ENCODE measurements around the gene GPC4. TPM values are rescaled to one million over a fixed set of nuclear protein-coding genes. Genes with fewer than 3 reads are reported as not detected.
A peak's percentile ranks its signal among the peaks of the same experiment; 100 is the strongest.

GPC4 gene
- total RNA-seq, 4 donors from 2014 or later: 8.5 to 17.4 (median 12.3) TPM

GRCh38 chrX:133362538-133362937 is 52.8 kb downstream of the GPC4 start:
- Histone ChIP-seq H3K4me1 (no peaks in the 10 kb centered on the region), H3K36me3 (no peaks in the 10 kb centered on the region), H3K27me3 (no peaks in the 10 kb centered on the region), H3K4me3 (replicated peaks in 1 of 3) (no peak overlapping the region), H3K27ac (no peak overlapping the region), H3K9me3 (no peaks in the 10 kb centered on the region)
- intact Hi-C loops (cut with DNase I): no loop called here
- no peak for TF ChIP-seq POLR2A (IDR thresholded peaks at IDR 0.05)
- TF ChIP-seq CTCF (IDR thresholded peaks at IDR 0.05): no peak
- 83 to 85% methylated on average over 1 to 2 of the region's 2 CpGs for WGBS, 2 donors
- DNase-seq: no peak

- Histone ChIP-seq H3K27ac (no peak overlapping the region), H3K36me3 (no peaks in the 10 kb centered on the region), H3K4me3 (replicated peaks in 1 of 3) (no peak overlapping the region), H3K27me3 (no peaks in the 10 kb centered on the region), H3K4me1 (no peaks in the 10 kb centered on the region), H3K9me3 (no peaks in the 10 kb centered on the region)
- TF ChIP-seq CTCF (IDR thresholded peaks at IDR 0.05): no peak
- TF ChIP-seq POLR2A (IDR thresholded peaks at IDR 0.05): no peak
- WGBS, 2 donors: 70 to 90% methylated on average over 2 of the region's 2 CpGs
- intact Hi-C loops (cut with DNase I): no loop called here
- no peak for DNase-seq
These were observed 55.8 kb downstream of the GPC4 start for GRCh38 chrX:133359466-133359865.

GRCh38 chrX:133353233-133353632 is 62.1 kb downstream of the GPC4 start:
- intact Hi-C loops (cut with DNase I): no loop called here
- H3K36me3 ChIP-seq: no peaks in the 10 kb centered on the region
- no peak overlapping the region for H3K27ac ChIP-seq
- TF ChIP-seq POLR2A (IDR thresholded peaks at IDR 0.05): no peak
- TF ChIP-seq CTCF (IDR thresholded peaks at IDR 0.05): no peak
- H3K4me3 ChIP-seq (replicated peaks in 1 of 3): no peak overlapping the region
- no peak for DNase-seq
- H3K27me3 ChIP-seq: no peaks in the 10 kb centered on the region
- H3K4me1 ChIP-seq: peaks cover 0 to 9% of the 10 kb centered on the region in 2 donors
- WGBS, 2 donors: 91 to 100% methylated on average over 1 to 2 of the region's 2 CpGs
- no peaks in the 10 kb centered on the region for H3K9me3 ChIP-seq

GRCh38 chrX:133350751-133351150 is 64.5 kb downstream of the GPC4 start:
- H3K4me3 ChIP-seq (replicated peaks in 1 of 3): no peak overlapping the region
- TF ChIP-seq CTCF (IDR thresholded peaks at IDR 0.05) (no peak), POLR2A (IDR thresholded peaks at IDR 0.05) (no peak)
- peak; percentile 60 to 70 for DNase-seq
- intact Hi-C loops (cut with DNase I): no loop called here
- H3K27me3 ChIP-seq: no peaks in the 10 kb centered on the region
- H3K27ac ChIP-seq: no peak overlapping the region
- H3K36me3 ChIP-seq: no peaks in the 10 kb centered on the region
- no peaks in the 10 kb centered on the region for H3K9me3 ChIP-seq
- 0 to 20% methylated on average over 1 of the region's 1 CpG for WGBS, 2 donors
- H3K4me1 ChIP-seq: peaks cover 0 to 12% of the 10 kb centered on the region in 2 donors

GRCh38 chrX:133346026-133346425 is 69.3 kb downstream of the GPC4 start:
- TF ChIP-seq CTCF (IDR thresholded peaks at IDR 0.05) (no peak), POLR2A (IDR thresholded peaks at IDR 0.05) (no peak)
- intact Hi-C loops (cut with DNase I): no loop called here
- no peaks in the 10 kb centered on the region for H3K36me3 ChIP-seq
- no peak overlapping the region for H3K4me3 ChIP-seq (replicated peaks in 1 of 3)
- 96 to 97% methylated on average over 3 of the region's 3 CpGs for WGBS, 2 donors
- H3K27me3 ChIP-seq: no peaks in the 10 kb centered on the region
- H3K4me1 ChIP-seq: peaks cover 0 to 21% of the 10 kb centered on the region in 2 donors
- DNase-seq: no peak
- H3K9me3 ChIP-seq: no peaks in the 10 kb centered on the region
- no peak overlapping the region for H3K27ac ChIP-seq

Measured in thyroid gland (tissue), 4 donors.